Measurements from ENCODE around the gene ZNF12.
"Not testable (repeated sequence)": the region's sequence is repeated elsewhere in the genome, so short reads cannot be mapped to it uniquely, and the experiment has no call there.

The ZNF12 gene

DNA sequence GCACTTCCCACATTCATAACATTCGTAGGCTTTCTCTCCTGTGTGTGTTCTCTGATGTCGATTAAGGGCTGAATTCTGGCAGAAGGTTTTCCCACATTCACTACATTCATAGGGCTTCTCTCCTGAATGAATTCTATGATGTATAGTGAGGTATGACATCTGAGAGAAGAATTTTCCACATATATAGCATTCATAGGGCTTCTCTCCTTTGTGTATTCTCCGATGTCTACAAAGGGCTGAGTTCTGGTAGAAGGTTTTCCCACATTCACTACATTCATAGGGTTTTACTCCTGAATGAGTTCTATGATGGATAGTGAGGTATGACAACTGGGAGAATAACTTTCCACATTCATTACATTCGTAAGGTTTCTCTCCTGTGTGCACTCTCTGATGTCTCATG lies 15.6 kb downstream of the ZNF12 start:
- DNase-seq, result no peak

DNA sequence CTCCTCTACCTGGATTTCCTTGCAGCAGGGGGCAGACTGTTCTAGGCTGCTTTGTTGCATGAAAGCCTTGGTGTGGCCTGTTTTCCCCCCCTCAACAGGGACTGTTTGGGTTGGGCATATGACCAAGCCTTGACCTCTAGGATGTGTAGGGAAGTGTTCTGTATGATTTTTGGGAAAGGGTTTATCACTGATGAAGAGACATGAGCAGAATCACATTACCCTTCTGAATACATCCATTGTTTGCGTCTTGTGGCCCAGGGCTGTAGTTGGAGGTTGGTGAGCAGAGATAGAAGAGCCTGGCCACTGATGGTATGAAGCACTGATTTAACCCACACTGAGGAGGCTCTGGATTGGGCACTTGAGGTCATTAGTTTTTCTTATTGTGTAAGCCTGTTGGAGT lies 26.6 kb downstream of the ZNF12 start:
- DNase-seq, result no peak

DNA sequence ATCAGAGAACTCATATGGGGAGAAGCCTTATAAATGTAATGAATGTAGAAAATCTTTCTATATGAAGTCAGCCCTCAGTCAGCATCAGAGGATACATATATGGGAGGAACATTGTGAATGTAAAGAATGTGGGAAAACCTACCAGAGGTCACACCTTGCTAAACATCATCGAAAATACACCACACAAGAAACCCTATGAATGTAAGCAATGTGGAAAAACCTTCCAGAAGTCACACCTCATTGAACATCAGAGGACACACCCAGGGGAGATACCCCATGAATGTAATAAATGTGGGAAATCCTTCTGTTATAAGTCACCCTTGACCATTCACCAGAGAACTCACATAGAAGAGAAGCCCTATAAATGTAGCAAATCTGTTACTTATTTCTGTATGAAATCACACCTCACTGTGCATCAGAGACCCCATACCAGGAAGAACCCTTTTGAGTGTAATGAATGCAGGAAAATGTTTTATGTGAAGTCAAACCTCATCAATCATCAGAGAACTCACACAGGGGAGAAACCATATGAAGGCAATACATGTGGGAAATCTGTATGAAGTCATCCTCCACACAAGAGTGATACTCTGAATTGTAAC lies 30.8 kb downstream of the ZNF12 start:
- no peak for DNase-seq

DNA sequence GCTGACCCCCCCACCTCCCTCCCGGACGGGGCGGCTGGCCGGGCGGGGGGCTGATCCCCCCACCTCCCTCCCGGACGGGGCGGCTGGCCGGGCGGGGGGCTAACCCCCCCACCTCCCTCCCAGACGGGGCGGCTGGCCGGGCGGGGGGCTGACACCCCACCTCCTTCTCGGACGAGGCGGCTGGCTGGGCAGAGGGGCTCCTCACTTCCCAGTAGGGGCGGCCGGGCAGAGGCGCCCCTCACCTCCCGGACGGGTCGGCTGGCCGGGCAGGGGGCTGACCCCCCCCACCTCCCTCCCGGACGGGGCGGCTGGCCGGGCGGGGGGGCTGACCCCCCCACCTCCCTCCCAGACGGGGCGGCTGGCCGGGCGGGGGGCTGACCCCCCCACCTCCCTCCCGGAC lies 35.9 kb downstream of the ZNF12 start:
- not testable (repeated sequence) for DNase-seq

DNA sequence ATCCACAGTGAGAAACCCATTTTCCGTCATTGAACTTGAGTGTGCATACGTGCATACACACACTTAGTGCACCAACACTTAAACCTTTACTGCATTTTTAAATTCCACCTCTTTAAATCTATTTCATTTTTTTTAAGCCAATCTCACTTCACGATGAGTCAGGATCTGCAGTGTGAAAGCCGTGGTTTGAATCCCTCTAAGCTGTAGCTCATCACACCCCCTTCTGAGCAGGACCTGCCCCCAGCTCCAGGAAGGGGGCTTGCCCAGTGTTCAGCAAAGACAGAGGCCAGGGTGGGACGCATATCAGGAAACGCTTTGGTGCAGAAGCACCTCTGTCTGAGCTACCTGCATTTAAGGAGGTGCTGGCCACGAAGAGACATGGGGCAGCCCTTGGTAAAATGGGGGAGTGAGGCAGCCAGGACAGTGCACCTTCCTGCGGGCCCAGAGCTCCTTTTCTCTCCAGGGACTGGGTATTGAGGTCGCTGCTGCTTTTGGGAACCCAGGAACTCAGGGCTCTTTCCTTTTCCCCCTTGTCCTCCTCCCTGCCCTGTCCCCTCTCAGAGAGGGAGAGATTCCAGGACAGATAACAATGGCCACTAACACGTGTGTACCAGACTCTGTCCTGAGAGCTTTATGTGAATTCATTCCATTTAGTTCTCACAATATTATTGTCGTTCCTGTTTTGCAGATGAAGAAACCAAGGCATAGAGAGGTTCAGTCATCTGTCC lies 48.0 kb downstream of the ZNF12 start:
- no peak for DNase-seq

DNA sequence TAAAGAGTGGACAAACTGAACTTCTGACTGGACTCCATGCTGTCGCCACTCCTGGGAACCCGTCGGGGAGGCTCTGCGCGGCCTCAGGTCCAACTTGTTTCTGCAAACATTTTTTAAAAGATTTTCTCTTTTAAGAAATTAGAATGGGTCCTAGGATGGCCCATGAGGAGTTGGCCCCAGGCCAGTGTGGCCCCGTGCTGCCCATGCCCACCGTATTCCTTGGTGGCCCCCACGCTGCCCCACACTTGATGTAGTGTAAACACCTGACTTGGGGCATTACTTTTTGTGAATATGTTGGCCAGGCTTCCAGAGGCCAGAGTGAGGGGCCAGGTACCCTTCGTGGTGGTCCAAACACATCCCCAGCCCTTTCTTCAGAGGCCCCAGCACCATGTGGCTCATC lies 50.3 kb downstream of the ZNF12 start:
- DNase-seq, result no peak

DNA sequence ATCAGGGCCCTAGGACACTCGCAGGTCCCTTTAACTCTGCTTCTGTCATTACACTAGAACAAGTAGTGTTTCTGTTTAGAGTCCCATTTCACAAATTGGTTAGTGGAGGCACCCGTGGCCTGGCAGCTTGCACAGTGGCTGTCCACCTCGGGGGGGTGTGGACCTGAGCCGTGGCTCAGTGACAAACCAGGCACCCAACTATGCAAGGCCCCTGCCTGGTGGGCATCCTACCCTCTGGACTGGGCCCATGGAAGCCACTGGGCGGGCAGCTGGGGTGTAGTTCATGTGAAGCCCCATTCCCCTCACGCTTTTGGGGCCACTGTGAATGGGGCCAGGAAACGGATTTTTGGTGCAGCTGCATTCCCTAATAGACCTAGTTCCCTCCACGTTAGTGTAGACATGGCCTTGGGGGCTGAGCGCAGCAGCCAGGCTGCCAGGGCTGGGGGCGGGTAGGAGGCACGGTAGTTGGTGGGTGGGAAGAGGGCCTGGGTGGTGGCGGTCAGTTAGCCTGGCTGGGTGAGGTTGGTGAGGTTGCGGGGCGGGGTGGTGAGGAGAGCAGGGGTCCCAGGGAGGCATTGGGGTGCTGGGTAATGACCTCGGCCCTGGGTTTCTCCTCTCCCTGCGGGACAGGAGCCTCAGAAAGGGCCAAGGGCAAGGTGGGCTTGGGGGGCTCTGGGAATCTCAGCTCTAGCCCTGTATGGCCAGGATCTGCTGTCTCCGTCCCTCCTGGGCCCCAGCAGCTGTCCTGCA lies 50.9 kb downstream of the ZNF12 start:
- no peak for DNase-seq

DNA sequence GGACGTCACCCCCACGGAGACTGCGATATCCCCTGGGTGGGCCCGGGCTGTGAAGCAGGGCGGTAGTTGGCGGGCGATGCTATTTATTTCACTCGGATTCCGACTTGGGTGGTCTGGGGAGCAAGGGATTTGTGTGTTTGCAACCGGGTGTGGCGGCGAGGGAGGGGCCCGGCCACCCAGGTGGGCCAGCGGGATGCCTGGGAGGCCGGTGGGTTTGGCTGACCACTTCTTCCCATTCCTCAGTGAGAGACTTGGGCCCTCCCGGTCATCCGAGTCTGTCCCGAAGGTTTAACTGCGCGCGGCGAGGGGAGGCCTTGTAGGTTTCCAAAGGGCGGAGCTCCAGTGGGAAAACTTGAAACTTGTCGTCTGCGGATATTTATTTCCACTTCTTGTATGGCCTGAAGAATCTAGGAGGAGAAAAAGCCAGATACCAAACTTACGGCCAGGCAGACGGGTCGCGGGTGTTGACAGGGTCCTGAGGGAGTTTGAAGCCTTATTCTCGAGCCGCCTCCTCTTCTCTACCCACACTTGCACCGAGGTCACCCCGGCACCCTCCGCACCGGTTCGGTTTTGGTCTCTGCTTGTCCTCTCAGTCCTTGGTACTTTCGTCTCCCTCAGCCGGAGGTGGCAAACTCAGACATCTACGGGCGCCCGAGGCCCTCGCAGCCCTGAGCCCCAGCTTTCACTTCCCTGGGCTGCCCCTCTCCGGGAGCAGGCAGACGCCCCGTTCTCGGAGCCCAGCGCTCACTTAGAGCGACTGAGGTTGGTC lies 51.7 kb downstream of the ZNF12 start:
- DNase-seq, result no peak

DNA sequence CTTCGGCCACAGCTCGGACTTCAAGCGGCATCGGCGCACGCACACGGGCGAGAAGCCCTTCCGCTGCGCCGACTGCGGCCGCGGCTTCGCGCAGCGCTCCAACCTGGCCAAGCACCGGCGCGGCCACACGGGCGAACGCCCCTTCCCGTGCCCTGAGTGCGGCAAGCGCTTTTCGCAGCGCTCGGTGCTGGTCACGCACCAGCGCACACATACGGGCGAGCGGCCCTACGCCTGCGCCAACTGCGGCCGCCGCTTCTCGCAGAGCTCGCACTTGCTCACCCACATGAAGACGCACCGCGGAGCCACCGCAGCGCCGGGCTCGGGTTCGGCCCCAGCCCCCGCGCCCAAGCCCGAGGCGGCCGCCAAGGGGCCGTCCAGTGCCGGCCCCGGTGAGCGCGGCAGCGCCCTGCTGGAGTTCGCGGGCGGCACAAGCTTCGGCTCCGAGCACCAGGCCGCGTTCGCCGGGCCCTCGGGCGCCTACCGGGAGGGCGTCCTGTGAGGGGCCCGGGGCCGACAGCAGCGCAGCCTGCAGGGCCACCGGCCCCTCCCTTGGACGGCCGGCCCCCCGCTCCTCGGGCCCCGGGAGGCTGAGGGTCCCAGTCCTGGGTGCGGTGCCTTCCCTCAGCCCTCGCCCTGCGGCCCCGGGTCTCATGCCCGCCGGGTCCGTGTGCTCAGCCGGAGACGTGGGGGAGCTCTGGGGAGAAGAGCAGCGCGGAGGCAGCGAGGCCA lies 52.5 kb downstream of the ZNF12 start:
- DNase-seq, result no peak

DNA sequence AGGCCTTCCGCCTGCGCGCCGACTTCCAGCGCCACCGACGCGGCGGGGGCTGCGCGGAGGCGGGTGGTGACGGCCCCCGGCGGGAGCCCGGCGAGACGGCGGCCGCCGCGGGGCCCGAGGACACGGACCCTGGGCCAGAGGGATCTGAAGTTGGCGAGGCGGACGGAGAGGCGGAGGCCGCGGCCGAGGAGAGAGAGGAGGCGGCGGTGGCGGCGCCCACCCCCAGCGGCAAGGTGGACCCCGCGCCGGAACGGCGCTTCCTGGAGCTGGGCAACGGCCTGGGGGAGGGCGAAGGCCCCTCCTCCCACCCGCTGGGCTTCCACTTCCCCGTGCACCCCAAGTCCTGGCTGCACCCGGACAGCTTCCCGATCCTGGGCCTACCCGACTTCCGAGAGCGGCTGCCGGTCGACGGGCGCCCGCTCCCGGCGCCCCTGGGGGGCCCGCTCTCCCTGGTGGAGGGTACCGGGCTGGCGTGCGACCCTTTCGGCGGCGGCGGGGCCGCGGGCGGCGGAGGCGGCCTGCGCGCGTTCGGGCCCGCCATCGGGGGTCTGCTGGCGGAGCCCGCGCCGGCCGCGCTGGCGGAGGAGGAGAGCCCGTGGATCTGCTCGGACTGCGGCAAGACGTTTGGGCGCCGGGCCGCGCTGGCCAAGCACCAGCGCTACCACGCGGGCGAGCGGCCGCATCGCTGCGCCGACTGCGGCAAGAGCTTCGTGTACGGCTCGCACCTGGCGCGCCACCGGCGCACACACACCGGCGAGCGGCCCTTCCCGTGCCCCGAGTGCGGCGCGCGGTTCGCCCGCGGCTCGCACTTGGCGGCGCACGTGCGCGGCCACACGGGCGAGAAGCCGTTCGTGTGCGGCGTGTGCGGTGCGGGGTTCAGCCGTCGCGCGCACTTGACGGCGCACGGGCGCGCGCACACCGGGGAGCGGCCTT lies 53.4 kb downstream of the ZNF12 start:
- DNase-seq, result no peak

DNA sequence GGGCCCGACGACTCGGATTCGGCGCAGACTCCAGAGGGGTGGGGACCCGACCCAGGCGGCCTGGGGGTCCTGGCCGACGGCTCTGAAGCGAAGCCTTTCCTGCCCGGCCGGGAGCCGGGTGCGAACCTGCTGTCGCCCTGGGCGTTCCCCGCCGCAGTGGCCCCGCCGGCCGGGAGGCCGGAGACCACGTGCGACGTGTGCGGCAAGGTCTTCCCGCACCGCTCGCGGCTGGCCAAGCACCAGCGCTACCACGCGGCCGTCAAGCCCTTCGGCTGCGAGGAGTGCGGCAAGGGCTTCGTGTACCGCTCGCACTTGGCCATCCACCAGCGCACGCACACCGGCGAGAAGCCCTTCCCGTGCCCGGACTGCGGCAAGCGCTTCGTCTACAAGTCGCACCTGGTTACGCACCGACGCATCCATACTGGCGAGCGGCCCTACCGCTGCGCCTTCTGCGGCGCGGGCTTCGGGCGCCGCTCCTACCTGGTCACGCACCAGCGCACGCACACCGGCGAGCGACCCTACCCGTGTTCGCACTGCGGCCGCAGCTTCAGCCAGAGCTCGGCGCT lies 54.2 kb downstream of the ZNF12 start:
- DNase-seq, result no peak

DNA sequence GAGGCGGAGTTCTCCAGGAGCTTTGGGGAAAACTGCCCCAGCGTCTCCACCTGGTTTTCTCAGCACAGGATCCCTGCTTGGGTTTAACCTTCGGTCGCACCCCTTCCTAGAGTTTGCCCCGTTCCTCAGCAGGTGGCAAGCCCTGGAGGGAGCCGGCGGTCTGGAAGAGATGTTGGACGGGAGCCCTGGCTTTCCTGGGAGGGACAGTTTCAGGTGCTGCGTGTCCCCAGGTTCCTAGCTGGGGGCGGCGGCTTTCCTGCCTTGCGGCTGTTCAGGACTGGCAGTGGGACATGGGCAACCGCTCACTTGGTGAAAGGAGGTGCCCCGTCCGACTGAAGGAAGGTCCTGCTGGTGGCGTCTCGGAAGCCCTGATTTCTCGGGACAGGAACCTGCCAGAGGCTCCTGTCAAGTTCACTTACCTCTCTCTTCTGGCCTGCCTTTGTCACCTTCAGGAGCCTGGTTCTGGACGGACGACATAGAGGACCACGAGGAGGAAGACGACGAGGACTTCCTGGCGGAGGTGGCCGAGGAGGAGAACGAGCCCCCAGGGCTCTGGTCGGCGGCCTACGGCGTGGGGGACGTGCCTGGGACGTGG lies 54.8 kb downstream of the ZNF12 start:
- no peak for DNase-seq

DNA sequence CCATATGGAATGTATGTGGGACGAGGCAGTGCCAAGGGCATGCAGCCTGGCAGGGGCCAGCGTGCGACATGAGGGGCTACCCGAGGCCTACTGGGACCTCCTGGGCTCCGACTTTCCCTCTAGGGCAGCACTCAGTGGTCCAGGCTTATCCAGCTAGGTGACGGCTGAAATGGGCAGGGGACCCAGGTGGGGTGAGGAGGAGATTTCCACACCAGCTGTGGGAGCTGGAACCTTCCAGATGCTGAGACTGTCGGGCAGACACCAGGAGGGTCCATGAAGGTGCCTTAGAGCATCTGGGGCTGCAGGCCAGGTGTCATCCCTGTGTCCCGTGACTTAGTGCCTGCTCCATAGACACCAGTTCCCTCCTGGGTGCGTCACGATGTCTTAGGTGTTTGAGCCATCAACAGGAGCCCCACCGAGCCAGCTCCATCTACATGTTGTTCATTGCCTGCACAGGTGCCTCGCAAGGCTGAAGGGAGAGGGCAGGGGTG lies 56.2 kb downstream of the ZNF12 start:
- no peak for DNase-seq

DNA sequence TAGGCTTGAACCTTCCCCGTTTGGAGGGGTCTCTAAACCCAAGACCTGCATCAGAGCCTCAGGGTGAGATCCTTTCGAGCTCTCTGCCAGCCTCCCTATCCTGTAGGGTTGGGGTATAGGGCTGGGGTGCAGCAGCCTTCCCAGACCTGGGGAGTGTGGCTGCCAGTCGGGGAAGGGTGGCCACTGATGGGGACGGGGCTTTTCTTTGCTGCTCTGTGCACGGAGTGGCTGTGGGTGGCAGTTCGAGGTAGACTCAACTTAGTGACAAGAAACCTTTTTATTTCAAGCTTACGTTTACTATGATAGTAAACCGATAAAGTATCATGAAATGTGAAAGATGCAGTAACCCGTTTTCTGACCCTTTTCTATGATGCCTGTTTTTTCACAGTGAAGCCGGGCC lies 56.7 kb downstream of the ZNF12 start:
- no peak for DNase-seq

DNA sequence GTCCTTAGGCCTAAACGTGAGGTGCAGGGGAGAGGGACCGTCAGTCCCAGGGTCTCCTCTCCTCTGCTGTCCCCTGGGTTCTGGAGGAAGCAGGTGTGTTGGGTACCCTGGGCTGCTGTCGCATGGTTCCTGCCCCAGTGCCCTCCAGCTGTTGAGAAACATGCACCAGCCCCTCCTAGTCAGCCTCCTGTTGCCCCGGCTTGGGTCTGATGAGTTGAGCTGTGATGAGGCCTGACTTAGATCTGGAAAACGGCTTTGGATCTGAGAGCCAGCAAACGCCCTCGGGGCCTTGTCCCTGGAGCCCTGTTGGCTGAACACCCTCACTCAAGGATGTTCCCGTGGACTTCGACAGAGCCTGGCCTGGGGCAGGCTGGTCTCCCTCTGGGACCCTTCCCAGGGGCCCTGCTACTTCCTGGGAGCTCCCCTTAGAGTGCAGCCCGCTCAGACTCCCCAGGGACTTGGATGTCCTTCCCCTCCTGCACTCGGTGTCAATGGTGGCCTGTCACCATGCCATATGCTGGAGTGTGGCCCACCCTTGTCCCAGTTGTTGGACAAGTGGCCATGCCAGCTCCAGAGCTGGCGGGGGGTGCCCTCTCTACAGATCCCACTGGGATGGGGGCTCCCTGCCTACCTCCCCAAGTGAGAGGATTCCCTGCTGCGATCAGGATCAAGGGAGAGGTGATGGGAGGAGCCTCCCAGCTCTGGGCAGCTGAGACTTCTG lies 57.3 kb downstream of the ZNF12 start:
- DNase-seq, result no peak

DNA sequence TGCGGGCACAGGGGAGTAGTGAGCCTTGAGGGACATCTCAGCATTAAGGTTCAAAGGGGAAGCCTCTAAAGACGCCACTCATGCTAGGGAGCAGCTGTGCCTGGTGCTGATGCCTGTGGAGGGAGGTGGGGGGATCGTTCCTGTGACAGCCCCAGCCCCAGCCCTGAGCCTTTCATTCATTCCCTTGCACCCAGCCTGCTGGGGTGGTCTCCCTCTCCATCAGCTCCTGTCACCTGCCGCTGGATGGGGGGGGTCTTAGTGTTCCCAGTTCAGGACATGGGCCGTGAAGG lies 58.0 kb downstream of the ZNF12 start:
- DNase-seq, result no peak

DNA sequence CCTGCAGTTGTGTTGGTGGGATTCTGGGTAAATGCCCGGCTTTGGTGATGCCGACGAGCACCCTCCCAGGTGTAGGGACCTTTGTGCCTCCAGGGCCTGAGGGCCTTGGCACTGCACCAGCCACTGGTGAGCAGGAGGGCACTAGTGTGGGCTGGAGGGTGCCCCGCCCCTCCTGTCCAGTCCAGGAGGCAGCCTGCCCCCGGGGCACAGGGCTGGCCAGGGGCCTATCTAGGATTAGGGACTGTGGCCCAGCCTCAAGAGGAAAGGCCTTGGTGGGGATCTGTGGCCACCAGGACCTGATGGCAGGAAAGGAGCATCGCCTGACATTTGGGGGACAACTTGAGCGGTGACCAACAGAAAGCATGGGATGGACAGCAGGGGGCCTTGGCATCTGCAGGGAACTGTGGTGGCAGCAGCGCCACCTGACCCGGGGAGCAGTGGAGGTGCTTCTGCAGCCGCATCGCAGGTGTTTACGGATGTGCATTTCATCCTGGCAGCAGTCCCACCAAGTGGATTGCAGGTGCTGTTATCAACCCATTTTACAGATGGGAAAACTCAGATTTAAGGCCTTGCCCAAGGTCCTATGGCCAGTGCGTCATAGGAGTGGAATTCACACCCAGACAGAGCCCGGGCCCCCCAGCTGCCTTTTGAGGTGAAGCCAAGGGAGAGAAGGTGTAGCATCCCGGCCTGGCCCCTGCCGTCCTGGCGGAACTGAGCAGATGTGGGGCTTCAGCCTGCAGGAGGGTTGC lies 58.5 kb downstream of the ZNF12 start:
- DNase-seq, result no peak

DNA sequence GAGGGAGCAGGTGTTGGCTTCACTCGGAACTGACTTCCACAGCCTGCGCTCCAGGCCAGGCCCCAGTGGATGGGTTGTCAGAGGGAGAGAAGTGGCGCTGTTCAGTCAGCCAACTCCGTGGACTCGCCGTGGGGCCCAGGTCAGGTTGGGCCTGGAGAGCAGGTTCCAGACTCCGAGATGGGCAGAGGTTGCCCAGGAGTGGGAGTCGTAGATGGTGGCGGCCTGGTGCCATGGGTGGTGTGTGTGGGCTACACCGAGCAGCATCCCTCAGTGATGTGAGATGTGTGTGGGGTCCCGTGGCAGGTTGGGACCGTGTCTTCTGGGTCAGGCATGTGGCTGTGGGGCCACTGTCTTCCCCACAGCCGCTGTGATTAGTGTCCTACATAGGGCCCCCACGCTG lies 59.2 kb downstream of the ZNF12 start:
- no peak for DNase-seq

DNA sequence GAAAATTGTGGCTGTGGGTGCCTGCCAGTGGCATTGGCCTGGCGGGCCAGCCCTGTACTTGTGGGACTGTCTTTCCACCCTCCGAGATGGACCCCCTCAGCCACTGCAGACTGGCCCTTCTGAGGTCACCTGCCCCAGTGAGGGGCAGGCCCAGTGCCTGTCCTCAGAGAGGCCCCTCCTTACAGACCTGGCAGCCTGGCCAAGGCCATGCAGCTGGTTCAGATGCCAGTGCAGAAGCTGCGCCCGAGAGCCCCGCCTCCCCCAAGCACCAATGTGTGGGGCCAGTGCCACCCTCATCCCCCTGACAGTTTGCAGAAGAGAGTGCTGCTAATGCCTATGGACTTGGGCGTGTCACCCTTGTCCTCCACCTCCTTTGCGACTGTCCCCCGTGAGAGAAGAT lies 59.7 kb downstream of the ZNF12 start:
- no peak for DNase-seq

DNA sequence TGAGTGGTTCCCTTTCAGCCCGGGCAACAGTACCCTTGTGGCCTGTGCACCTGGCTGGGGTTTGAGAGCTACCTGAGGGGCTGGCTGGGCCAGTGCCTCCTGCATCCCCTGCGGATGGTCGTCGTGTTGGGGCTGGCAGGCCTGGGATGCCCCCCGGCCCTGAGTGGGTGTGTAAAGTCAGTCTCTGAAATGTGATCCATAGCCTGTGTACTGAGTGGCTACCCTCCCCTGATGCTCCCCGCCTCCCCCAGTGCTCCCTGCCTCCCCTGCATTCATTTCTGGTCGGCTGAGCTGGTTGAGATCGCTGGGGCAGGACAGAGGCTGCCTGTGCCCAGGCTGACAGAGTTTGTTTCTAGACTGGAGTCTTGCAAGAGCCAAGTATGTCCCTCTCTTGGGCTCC lies 60.3 kb downstream of the ZNF12 start:
- DNase-seq, result no peak
